ENCODE measurements around the gene TC2N. TPM values are rescaled to one million over a fixed set of nuclear protein-coding genes. Genes with fewer than 3 reads are reported as not detected.

The TC2N gene
- total RNA-seq, 1 experiment from 2014 or later = 7.7 TPM

DNA sequence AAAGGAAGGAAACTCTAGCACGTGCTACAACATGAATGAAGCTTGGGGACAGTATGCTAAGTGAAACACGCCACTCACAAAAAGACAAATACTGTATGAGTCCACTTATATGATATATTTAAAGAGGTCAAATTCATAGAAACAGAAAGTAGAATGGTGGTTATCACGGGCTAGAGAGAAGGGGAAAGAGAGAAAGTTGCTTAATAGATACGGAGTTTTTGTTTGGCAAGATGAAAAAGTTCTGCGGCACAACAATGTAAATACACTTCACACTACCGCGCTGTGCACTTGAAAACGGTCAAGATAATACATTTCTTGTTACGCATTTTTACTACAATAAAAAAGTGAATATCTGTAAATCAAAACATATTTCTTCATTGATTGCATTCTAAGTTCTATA is 42.9 kb upstream of the TC2N start:
- intact Hi-C loops (cut with micrococcal nuclease; ENCODE audit: unreplicated experiment) = loop anchor here (5.0 kb wide), 1 partner anchor 258 kb away; no protein-coding TSS in a partner anchor
- no peaks in the 10 kb centered on the region for H3F3A ChIP-seq (ENCODE audit: insufficient read depth, low read depth)
- BruUV-seq (replicated peaks) = no TSS peak
- no peaks in the 10 kb centered on the region for H3K27me3 ChIP-seq (ENCODE audit: insufficient read depth, low read depth)
- no peak overlapping the region for H3K4me3 ChIP-seq
- no peaks in the 10 kb centered on the region for H3K36me3 ChIP-seq (ENCODE audit: low read depth)
- no peaks in the 10 kb centered on the region for H3K79me2 ChIP-seq (ENCODE audit: low read depth)
- POLR2A ChIA-PET (ENCODE audit: unreplicated experiment) = no interaction called here
- no peak for DNase-seq
- CTCF ChIA-PET = no interaction called here
- H4K20me1 ChIP-seq (ENCODE audit: insufficient read depth) = no peaks in the 10 kb centered on the region
- H3K9me2 ChIP-seq (ENCODE audit: insufficient read depth) = no peaks in the 10 kb centered on the region
- TF ChIP-seq EZH2 (IDR thresholded peaks at IDR 0.05; ENCODE audit: low read depth) = no peak
- TF ChIP-seq, protein P1, sequence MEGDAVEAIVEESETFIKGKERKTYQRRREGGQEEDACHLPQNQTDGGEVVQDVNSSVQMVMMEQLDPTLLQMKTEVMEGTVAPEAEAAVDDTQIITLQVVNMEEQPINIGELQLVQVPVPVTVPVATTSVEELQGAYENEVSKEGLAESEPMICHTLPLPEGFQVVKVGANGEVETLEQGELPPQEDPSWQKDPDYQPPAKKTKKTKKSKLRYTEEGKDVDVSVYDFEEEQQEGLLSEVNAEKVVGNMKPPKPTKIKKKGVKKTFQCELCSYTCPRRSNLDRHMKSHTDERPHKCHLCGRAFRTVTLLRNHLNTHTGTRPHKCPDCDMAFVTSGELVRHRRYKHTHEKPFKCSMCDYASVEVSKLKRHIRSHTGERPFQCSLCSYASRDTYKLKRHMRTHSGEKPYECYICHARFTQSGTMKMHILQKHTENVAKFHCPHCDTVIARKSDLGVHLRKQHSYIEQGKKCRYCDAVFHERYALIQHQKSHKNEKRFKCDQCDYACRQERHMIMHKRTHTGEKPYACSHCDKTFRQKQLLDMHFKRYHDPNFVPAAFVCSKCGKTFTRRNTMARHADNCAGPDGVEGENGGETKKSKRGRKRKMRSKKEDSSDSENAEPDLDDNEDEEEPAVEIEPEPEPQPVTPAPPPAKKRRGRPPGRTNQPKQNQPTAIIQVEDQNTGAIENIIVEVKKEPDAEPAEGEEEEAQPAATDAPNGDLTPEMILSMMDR (conservative IDR thresholded peaks at IDR 0.05) = no peak
- no peaks in the 10 kb centered on the region for H3K4me1 ChIP-seq (replicated peaks; ENCODE audit: insufficient read depth)
- no peaks in the 10 kb centered on the region for H3K9me3 ChIP-seq (ENCODE audit: insufficient read depth, low read depth)
- H3K4me2 ChIP-seq = no peak overlapping the region
- H2AFZ ChIP-seq = no peak overlapping the region
- no peak overlapping the region for H3K27ac ChIP-seq

DNA sequence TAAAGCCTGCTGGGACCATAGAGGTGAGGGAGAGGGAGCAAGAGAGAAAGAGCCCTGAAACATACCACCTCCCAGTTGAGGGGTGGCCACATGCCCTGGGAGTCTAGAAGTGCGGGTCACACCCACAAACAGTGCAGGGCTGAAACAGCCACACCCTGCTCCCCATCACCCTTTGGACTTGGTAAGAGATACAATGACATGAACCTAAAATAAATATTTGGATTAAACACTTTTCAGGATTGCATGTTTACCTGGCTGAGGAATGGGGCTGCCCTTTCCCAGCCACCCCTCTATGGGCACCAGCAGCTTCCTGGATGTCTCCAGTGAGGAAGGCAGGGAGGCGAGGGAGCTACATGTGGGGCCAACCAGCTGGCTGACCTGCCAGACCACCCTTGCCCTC is 39.0 kb upstream of the TC2N start:
- Histone ChIP-seq H3K4me3 (no peak overlapping the region), H4K20me1 (ENCODE audit: insufficient read depth) (no peaks in the 10 kb centered on the region), H2AFZ (no peak overlapping the region), H3K27me3 (ENCODE audit: insufficient read depth, low read depth) (no peaks in the 10 kb centered on the region), H3K79me2 (ENCODE audit: low read depth) (no peaks in the 10 kb centered on the region), H3F3A (ENCODE audit: insufficient read depth, low read depth) (no peaks in the 10 kb centered on the region), H3K9me2 (ENCODE audit: insufficient read depth) (no peaks in the 10 kb centered on the region), H3K36me3 (ENCODE audit: low read depth) (no peaks in the 10 kb centered on the region), H3K4me2 (no peak overlapping the region), H3K9me3 (ENCODE audit: insufficient read depth, low read depth) (no peaks in the 10 kb centered on the region), H3K27ac (no peak overlapping the region), H3K4me1 (replicated peaks; ENCODE audit: insufficient read depth) (no peaks in the 10 kb centered on the region)
- DNase-seq = no peak
- no peak for TF ChIP-seq EZH2 (IDR thresholded peaks at IDR 0.05; ENCODE audit: low read depth)
- TF ChIP-seq, protein P1 (conservative IDR thresholded peaks at IDR 0.05) = no peak
- ChIA-PET POLR2A (ENCODE audit: unreplicated experiment) (interaction anchor here (0.8 kb wide), 1 partner anchor 340 kb away, joined by 3 read pairs; no protein-coding TSS in a partner anchor), CTCF (no interaction called here)
- no TSS peak for BruUV-seq (replicated peaks)
- intact Hi-C loops (cut with micrococcal nuclease; ENCODE audit: unreplicated experiment) = no loop called here

DNA sequence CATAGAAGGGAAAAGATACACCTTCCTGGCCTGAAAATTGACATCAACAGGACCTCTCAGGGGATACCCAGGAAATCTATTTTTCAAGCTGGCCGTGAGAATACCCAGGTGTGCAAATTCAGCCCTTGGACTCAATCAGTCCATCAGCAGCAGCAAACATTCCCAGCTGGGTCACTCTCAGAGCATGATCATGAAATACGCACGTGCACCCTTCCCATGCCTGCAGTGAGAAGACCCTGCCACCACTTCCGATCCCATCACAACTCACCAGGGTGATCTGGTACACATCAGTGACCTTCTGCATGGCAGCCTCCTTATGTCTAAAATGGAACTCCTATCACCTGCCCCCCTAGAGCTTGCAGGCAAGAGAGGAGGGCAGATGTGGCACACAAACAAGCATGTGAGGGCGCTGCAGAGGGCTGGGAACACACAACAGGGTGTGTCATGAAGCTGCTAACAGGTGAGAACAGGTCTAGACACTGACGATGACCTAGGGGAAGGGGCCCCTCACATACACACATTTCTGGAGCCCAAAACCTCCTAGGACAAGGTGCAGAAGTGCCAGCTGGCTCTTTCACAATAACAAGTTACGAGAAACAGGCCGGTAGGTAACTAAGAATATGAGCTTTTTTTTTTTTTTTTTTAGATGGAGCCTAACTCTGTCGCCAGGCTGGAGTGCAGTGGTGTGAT is 37.8 kb upstream of the TC2N start:
- Histone ChIP-seq H3K36me3 (ENCODE audit: low read depth) (no peaks in the 10 kb centered on the region), H3K27me3 (ENCODE audit: insufficient read depth, low read depth) (no peaks in the 10 kb centered on the region), H3K9me3 (ENCODE audit: insufficient read depth, low read depth) (no peaks in the 10 kb centered on the region), H3K4me2 (no peak overlapping the region), H3K27ac (no peak overlapping the region), H2AFZ (no peak overlapping the region), H3K4me1 (replicated peaks; ENCODE audit: insufficient read depth) (no peaks in the 10 kb centered on the region), H4K20me1 (ENCODE audit: insufficient read depth) (no peaks in the 10 kb centered on the region), H3F3A (ENCODE audit: insufficient read depth, low read depth) (no peaks in the 10 kb centered on the region), H3K4me3 (no peak overlapping the region), H3K79me2 (ENCODE audit: low read depth) (no peaks in the 10 kb centered on the region), H3K9me2 (ENCODE audit: insufficient read depth) (no peaks in the 10 kb centered on the region)
- DNase-seq = no peak
- CTCF ChIA-PET = no interaction called here
- TF ChIP-seq EZH2 (IDR thresholded peaks at IDR 0.05; ENCODE audit: low read depth) = no peak
- TF ChIP-seq, protein P1 (conservative IDR thresholded peaks at IDR 0.05) = no peak
- no TSS peak for BruUV-seq (replicated peaks)
- intact Hi-C loops (cut with micrococcal nuclease; ENCODE audit: unreplicated experiment) = no loop called here
- POLR2A ChIA-PET (ENCODE audit: unreplicated experiment) = no interaction called here
